Ramos (cell line): ENCODE data around the gene LDHD.

ENCODE experiments used
- in situ Hi-C: fragments of 300-500 bp; cut with MboI; formaldehyde crosslinking; loops from one replicate; pipeline ENCODE4 v1.14.3; 2022; ENCODE audit warnings: low sequenced_read_pairs; ENCODE audit not compliant: unreplicated experiment

LDHD gene

DNA sequence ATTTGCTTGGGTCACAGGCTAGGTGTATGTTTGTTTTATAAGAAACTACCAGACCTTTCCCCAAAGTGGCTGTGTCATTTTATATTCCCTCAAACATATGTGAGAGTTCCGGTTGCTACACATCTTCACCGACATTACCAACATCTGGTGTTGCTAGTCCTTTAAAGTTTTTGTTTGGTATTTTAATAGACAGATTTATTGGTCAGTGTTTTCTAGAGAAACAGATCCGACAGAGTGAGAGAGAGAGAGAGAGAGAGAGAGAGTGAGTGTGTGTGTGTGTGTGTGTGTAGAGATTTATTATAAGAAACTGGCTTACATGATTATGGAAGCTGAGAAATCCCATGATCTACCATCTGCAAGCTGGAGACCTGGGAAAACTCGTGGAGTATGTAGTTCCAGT, 31.0 kb downstream of the LDHD start:
- in situ Hi-C loops: no loop called here

GRCh38 chr16:75083813-75084212, 32.8 kb downstream of the LDHD start:
- in situ Hi-C loops: no loop called here

GRCh38 chr16:75081179-75081859, 35.3 kb downstream of the LDHD start:
- in situ Hi-C loops: no loop called here

DNA sequence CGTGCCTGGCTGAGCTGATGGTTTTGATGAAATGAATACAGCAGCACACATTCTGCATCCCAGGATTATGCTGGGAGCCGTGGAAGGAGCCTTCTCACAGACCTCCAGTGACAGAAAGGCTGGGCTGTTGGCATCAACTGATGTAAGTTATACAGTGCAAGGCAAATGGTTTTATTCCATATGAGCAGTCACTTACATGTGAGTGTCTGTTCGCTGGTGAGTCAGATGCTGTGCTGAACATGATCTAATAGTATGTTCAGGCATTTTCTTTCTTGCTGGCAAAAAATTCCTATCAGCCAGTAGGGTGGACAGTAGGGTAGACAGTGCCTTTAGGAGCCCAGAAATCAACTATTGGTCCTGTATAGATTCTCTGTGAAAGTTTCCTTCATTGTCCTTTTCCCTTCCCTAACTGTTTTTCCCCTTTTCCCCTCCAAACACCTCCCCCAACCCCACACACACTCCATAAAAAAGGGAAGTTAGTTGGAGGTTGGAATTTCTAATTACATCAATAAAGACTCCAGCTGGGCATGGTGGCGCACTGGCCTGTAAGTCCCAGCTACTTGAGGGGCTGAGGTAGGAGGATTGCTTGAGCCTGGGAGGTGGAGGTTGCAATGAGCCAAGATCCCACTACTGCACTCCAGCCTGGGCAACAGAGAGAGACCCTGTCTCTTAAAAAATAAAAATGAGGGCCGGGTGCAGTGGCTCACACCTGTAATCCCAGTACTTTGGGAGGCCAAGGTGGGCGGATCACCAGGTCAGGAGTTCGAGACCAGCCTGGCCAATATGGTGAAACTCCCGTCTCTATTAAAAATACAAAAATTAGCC, 36.2 kb downstream of the LDHD start:
- in situ Hi-C loops: no loop called here

GRCh38 chr16:75079346-75079926, 37.1 kb downstream of the LDHD start:
- in situ Hi-C loops: no loop called here

GRCh38 chr16:75078886-75079285, 37.7 kb downstream of the LDHD start:
- in situ Hi-C loops: no loop called here

GRCh38 chr16:75075688-75076268, 40.8 kb downstream of the LDHD start:
- in situ Hi-C loops: no loop called here

DNA sequence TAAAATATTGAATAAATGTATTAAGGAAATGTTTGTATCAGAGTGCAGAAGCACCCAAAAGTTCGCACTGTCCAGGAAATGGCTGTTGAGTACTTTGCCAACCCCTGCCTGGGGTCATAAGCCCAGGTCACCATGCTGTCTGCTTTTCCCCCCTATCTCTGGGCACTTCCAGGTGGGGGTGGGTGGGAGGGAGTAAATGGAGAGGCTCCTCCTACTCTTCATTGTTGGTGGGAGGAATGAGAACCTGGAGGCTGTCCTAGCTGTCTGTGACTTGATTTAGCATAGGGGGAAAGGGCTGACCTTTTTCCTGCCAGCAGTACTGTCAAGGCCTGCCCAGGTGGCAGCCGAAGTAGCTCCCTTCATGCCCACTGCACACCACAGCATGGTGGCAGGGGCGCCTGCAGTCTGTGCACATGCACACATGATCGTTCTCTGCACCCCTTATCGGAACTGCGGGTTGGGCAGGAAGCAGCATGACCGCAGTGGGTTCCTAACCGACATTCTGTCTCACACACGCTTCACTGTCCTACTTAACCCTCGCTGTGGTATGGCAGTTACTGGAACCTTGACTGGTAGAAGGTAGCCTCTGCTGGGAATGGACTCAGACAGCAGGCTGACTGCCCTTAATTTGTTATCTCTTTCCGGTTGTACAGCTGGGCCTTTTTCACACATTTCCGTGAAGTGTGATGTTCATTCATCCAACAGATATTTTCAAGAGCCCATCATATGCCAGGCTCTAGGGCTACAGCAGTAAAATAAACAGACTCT, 41.5 kb downstream of the LDHD start:
- in situ Hi-C loops: no loop called here

GRCh38 chr16:75074304-75074793, 42.2 kb downstream of the LDHD start:
- in situ Hi-C loops: no loop called here

DNA sequence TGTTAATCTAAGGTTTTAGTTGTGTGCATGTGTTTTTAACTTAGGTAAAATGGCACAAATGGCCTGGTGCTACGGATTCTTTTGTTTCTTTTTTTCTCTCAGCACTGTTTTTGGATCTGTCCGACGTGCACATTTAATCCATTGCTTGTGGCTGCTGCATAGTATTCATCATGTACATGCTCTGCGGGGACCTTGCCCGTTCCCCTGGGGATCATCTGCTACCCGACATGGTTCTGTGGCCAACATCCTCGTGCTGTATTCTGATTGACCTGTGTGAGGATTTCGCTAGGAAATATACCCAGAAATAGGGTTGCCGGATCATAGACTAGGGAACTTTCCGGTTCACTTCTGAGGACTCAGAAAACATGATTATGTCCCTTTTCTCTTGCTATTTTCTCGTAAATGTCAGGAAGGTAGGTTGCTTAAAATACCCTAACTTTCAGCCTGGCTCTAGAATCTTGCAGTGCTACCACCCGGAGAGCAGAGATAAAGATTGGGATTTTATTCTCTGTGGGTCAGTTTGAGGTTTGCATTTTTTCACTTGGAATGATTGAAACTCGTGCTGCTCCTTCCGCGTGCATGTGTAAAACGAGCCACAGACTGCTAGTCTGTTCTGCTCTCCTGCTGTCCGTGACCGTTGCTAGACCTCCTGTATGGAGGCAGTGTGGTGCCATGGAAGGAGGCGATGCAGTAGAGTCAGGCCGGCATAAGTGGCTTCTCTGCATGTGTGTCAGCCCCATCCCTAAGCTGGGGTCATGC, 42.9 kb downstream of the LDHD start:
- in situ Hi-C loops: no loop called here

DNA sequence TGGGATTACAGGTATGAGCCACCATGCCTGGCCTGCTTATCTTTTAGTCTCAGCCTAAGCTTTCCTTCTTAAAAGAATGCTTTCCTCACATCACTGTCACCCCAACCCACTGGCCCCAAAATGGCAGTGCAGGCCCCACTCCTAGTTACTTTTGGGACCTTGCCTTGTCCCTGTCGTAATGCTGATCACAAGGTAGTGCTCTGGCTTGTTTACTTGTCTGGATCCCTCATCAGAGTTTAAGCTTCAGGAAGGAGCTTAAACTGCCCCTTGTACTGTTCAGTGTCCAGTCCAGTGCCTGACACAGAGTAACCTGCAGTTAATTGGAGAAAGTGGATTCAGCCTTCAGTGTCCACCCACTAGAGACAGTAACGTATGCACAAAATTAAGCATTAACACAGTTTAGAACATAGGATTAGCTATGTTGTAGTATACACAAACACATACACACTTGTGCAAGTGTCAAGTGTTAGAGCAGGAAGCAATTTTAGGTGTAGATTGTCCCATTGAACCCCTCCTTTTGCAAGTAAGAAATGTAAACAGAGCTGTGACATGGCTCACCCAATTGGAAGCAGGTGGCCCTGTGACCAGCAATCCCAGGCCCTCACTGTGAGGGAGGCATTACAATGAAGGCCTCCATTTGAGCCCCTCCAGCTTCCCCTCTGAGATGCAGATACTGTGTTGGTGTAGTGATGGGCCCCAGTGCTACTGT, 44.2 kb downstream of the LDHD start:
- in situ Hi-C loops: no loop called here

DNA sequence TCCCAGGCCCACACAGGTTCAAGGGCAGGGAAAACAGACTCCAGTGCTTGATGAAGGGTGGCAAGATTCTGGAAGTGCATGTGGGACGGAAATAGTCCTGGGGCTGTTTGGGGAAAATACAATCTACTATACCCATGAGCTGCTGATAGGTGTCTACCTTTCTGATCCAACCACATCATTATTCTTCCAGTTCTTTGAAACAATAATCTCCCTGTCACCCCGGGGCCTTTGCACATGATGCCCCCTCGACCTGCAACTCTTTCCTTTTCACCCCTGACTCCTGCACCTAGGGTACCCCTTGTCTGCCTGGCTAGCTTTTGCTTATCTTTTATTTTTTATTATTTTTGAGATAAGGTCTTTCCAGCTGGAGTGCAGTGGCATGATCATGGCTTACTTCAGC, 45.0 kb downstream of the LDHD start:
- in situ Hi-C loops: no loop called here

- in situ Hi-C loops: no loop called here
Observed at GRCh38 chr16:75070012-75070841, 46.4 kb downstream of the LDHD start.

- in situ Hi-C loops: no loop called here
Observed at GRCh38 chr16:75068085-75069031, 48.2 kb downstream of the LDHD start.

- in situ Hi-C loops: no loop called here
Observed at GRCh38 chr16:75066861-75067447, 49.6 kb downstream of the LDHD start.

- in situ Hi-C loops: no loop called here
Observed at GRCh38 chr16:75065521-75066149, 50.9 kb downstream of the LDHD start.
